Stomach (tissue), 9 donors: ENCODE measurements around the gene INTS1. TPM values are rescaled to one million over a fixed set of nuclear protein-coding genes. Genes with fewer than 3 reads are reported as not detected.

ENCODE experiments used
- DNase-seq, 2 donors: peaks; one replicate each; pipeline versions ENCODE4 v3.0.0 to v3.0.0-alpha.2; 2013 to 2019
- H3K27ac ChIP-seq, 5 donors: fragments of 200-600 bp in 4 of 5; sonication (generic) in 4 of 5; one replicate each; pipeline ENCODE4 v1.5.1; 2013 to 2019; ENCODE audit warnings: mild to moderate bottlenecking in 1 of 5, moderate library complexity in 1 of 5
- H3K27me3 ChIP-seq, 3 donors: fragments of 200-600 bp; sonication (generic); one replicate each; pipeline ENCODE4 v1.5.1; 2017 to 2019; ENCODE audit warnings: mixed run types in 1 of 3
- H3K36me3 ChIP-seq, 4 donors: fragments of 200-600 bp; sonication (generic); 1 replicate in 3 of 4; 2 replicates in 1 of 4; pipeline ENCODE4 v1.5.1; 2016 to 2019
- H3K4me1 ChIP-seq, 4 donors: fragments of 200-600 bp; sonication (generic); one replicate each; pipeline ENCODE4 v1.5.1; 2016 to 2019
- H3K4me3 ChIP-seq, 4 donors: fragments of 200-600 bp; sonication (generic) in 3 of 4; one replicate each; pipeline ENCODE4 v1.5.1; 2016 to 2019; ENCODE audit warnings: mild to moderate bottlenecking in 1 of 4
- H3K9me3 ChIP-seq, 4 donors: fragments of 200-600 bp; sonication (generic); one replicate each; pipeline ENCODE4 v1.5.1; 2016 to 2019
- CTCF ChIP-seq, 7 experiments: fragments of 450-650 bp in 4 of 7; fragments of 200-600 bp in 3 of 7; sonication (generic) in 3 of 7; IDR thresholded peaks; one replicate each; pipeline ENCODE4 v1.5.1; 2016 to 2019; ENCODE audit warnings: antibody characterized with exemption in 7 of 7, control low read depth in 2 of 7, mild to moderate bottlenecking in 1 of 7
- EP300 ChIP-seq: sonication (generic); formaldehyde crosslinking; IDR thresholded peaks from one replicate; pipeline ENCODE4 v1.6.1; 2017; ENCODE audit warnings: antibody characterized with exemption
- POLR2A ChIP-seq, 4 donors: fragments of 450-650 bp; IDR thresholded peaks; one replicate each; pipeline ENCODE4 v1.6.1; 2016; ENCODE audit warnings: antibody characterized with exemption in 4 of 4, control low read depth in 2 of 4, mild to moderate bottlenecking in 1 of 4, moderate library complexity in 1 of 4
- POLR2AphosphoS5 ChIP-seq, 3 donors: sonication (generic); formaldehyde crosslinking; IDR thresholded peaks; one replicate each; pipeline ENCODE4 v1.6.1; 2016; ENCODE audit warnings: antibody characterized with exemption in 3 of 3
- WGBS, 5 donors: extraction: QIAGEN DNeasy Blood & Tissue Kit in 3 of 5; methylation state at CpG; one replicate each; pipeline versions ENCODE4 v1.1.5 to v1.1.7; 2013 to 2018; 5-methylcytosine and 5-hydroxymethylcytosine counted together
- intact Hi-C: fragments of 100-400 bp; cut with DNase I; formaldehyde crosslinking; loops from one replicate; pipeline ENCODE4 v1.15.1; 2023; ENCODE audit warnings: low total_unique reads
- polyA plus RNA-seq, 3 donors: library from polyadenylated mRNA; stranded (reverse); fragments of 200-250 nt; gene quantifications; one replicate each; pipeline ENCODE4 v1.2.3, GENCODE V29; 2013
- total RNA-seq, 5 donors: library from RNA; depleted of rRNA; stranded (reverse); fragments of >200 nt; gene quantifications; one replicate each; pipeline versions ENCODE4 v1.1.0 to v1.2.3, GENCODE V29; 2014 to 2016
- donor health status: healthy with polysubstance abuse.
- donor health status: Bipolar disorder and iron deficiency.
- donor health status: healthy.

INTS1 gene
- total and polyA plus RNA-seq, 8 donors: 24.4 to 724 (median 56.2) TPM

- no peak overlapping the region for H3K27ac ChIP-seq
- 87 to 92% (median 91%) methylated on average over 13 of the region's 13 CpGs for WGBS, 5 donors
- H3K9me3 ChIP-seq: no peaks in the 10 kb centered on the region
- no peak for DNase-seq
- TF ChIP-seq CTCF (IDR thresholded peaks at IDR 0.05): no peak
- no peak for TF ChIP-seq POLR2AphosphoS5 (IDR thresholded peaks at IDR 0.05)
- peaks cover 0 to 10% (median 6%) of the 10 kb centered on the region in 4 donors for H3K4me1 ChIP-seq
- intact Hi-C loops: no loop called here
- H3K36me3 ChIP-seq: no peaks in the 10 kb centered on the region
- H3K4me3 ChIP-seq: no peak overlapping the region
- peaks cover 0 to 73% (median 51%) of the 10 kb centered on the region in 3 donors for H3K27me3 ChIP-seq
Observed at GRCh38 chr7:1427064-1427657, 77.0 kb downstream of the INTS1 start.

- peaks cover 0 to 6% (median 0%) of the 10 kb centered on the region in 4 donors for H3K4me1 ChIP-seq
- H3K4me3 ChIP-seq: no peak overlapping the region
- 82 to 93% (median 89%) methylated on average over 9 to 15 of the region's 15 CpGs for whole genome bisulfite sequencing, 5 donors
- H3K27me3 ChIP-seq: peaks cover 0 to 73% (median 52%) of the 10 kb centered on the region in 3 donors
- intact Hi-C loops: no loop called here
- DNase-seq: no peak
- TF ChIP-seq EP300: no peak
- no peak for TF ChIP-seq CTCF (IDR thresholded peaks at IDR 0.05)
- TF ChIP-seq POLR2AphosphoS5 (IDR thresholded peaks at IDR 0.05): no peak
- no peak for TF ChIP-seq POLR2A (IDR thresholded peaks at IDR 0.05)
- H3K36me3 ChIP-seq: no peaks in the 10 kb centered on the region
- H3K9me3 ChIP-seq: no peaks in the 10 kb centered on the region
- H3K27ac ChIP-seq: no peak overlapping the region
Observed at GRCh38 chr7:1426474-1426873, 77.7 kb downstream of the INTS1 start.

- H3K9me3 ChIP-seq: no peaks in the 10 kb centered on the region
- H3K4me1 ChIP-seq: peaks cover 0 to 6% (median 0%) of the 10 kb centered on the region in 4 donors
- H3K27me3 ChIP-seq: peaks cover 0 to 72% (median 53%) of the 10 kb centered on the region in 3 donors
- no peak overlapping the region for H3K27ac ChIP-seq
- no peak for TF ChIP-seq POLR2A (IDR thresholded peaks at IDR 0.05)
- no peak for TF ChIP-seq CTCF (IDR thresholded peaks at IDR 0.05)
- TF ChIP-seq EP300: no peak
- no peak for TF ChIP-seq POLR2AphosphoS5 (IDR thresholded peaks at IDR 0.05)
- H3K36me3 ChIP-seq: no peaks in the 10 kb centered on the region
- DNase-seq: no peak
- H3K4me3 ChIP-seq: no peak overlapping the region
- intact Hi-C loops: no loop called here
- WGBS, 5 donors: 70 to 77% (median 72%) methylated on average over 16 to 18 of the region's 18 CpGs
Observed at GRCh38 chr7:1425292-1426136, 78.7 kb downstream of the INTS1 start.

- H3K4me3 ChIP-seq: no peak overlapping the region
- H3K4me1 ChIP-seq: peaks cover 0 to 6% (median 0%) of the 10 kb centered on the region in 4 donors
- H3K27me3 ChIP-seq: peaks cover 0 to 72% (median 38%) of the 10 kb centered on the region in 3 donors
- no peaks in the 10 kb centered on the region for H3K36me3 ChIP-seq
- no peak overlapping the region for H3K27ac ChIP-seq
- no peak for DNase-seq
- intact Hi-C loops: no loop called here
- 78 to 85% (median 81%) methylated on average over 12 of the region's 12 CpGs for WGBS, 5 donors
- no peaks in the 10 kb centered on the region for H3K9me3 ChIP-seq
- TF ChIP-seq POLR2A (IDR thresholded peaks at IDR 0.05): no peak
- TF ChIP-seq EP300: no peak
Observed at GRCh38 chr7:1424041-1424440, 80.1 kb downstream of the INTS1 start.
